Activated CD8-positive, alpha-beta memory T cell treated with anti-CD3 and anti-CD28 coated beads for 1 hour (primary cell): ENCODE data around the gene FABP7.

Experiments used
- DNase-seq, 2 donors: peaks; one replicate each; pipeline ENCODE4 v3.0.0-alpha.2; 2020; ENCODE audit warnings: low read depth in 1 of 2; ENCODE audit errors: extremely low read depth in 1 of 2

Gene FABP7

GRCh38 chr6:122792766-122793165 is 13.2 kb downstream of the FABP7 start:
- no peak for DNase-seq

- no peak for DNase-seq
Measured at GRCh38 chr6:122797537-122797936, 18.0 kb downstream of the FABP7 start.

GRCh38 chr6:122798099-122798641 is 18.7 kb downstream of the FABP7 start:
- no peak for DNase-seq

GRCh38 chr6:122799140-122799745 is 19.7 kb downstream of the FABP7 start:
- no peak for DNase-seq

GRCh38 chr6:122799916-122800686 is 20.6 kb downstream of the FABP7 start:
- no peak for DNase-seq

GRCh38 chr6:122800906-122801305 is 21.4 kb downstream of the FABP7 start:
- DNase-seq, result no peak

GRCh38 chr6:122801397-122801796 is 21.9 kb downstream of the FABP7 start:
- no peak for DNase-seq

GRCh38 chr6:122803171-122803661 is 23.7 kb downstream of the FABP7 start:
- no peak for DNase-seq

- DNase-seq, result no peak
Measured at GRCh38 chr6:122804962-122805485, 25.5 kb downstream of the FABP7 start.

GRCh38 chr6:122806291-122806690 is 26.8 kb downstream of the FABP7 start:
- DNase-seq, result no peak

GRCh38 chr6:122808121-122808885 is 28.8 kb downstream of the FABP7 start:
- DNase-seq, result no peak

GRCh38 chr6:122809001-122809400 is 29.5 kb downstream of the FABP7 start:
- DNase-seq, result no peak

GRCh38 chr6:122809691-122810090 is 30.2 kb downstream of the FABP7 start:
- no peak for DNase-seq

- DNase-seq, result no peak
Measured at GRCh38 chr6:122810189-122810588, 30.7 kb downstream of the FABP7 start.

GRCh38 chr6:122817358-122817757 is 37.8 kb downstream of the FABP7 start:
- no peak for DNase-seq

- no peak for DNase-seq
Measured at GRCh38 chr6:122817766-122818165, 38.2 kb downstream of the FABP7 start.

GRCh38 chr6:122818866-122819265 is 39.4 kb downstream of the FABP7 start:
- no peak for DNase-seq

GRCh38 chr6:122821095-122821494 is 41.6 kb downstream of the FABP7 start:
- no peak for DNase-seq

- DNase-seq, result no peak
Measured at GRCh38 chr6:122825163-122825562, 45.6 kb downstream of the FABP7 start.

GRCh38 chr6:122829456-122829855 is 49.9 kb downstream of the FABP7 start:
- DNase-seq, result no peak

GRCh38 chr6:122831511-122831910 is 52.0 kb downstream of the FABP7 start:
- no peak for DNase-seq
